GM19025 (cell line): ENCODE measurements around the gene B3GNT7.
"Not testable (repeated sequence)": the region's sequence is repeated elsewhere in the genome, so short reads cannot be mapped to it uniquely, and the experiment has no call there.

ENCODE experiments used
- ATAC-seq: cut with Tn5 transposase; IDR thresholded peaks from one replicate; pipeline ENCODE4 v1.9.1; 2021; ENCODE audit warnings: mild to moderate bottlenecking, low read depth, moderate library complexity; ENCODE audit not compliant: unreplicated experiment

The B3GNT7 gene

GRCh38 chr2:231395188-231396057 is at the start of gene B3GNT7:
Gene B3GNT7 (plus strand): TSS chr2:231395710. CDS start chr2:231395804, 94 bp downstream.
- ATAC-seq, result no peak

- ATAC-seq, result no peak
Measured at GRCh38 chr2:231347081-231347480, 48.4 kb upstream of the B3GNT7 start.

- no peak for ATAC-seq
Measured at GRCh38 chr2:231347638-231348037, 47.9 kb upstream of the B3GNT7 start.

- no peak for ATAC-seq
Measured at GRCh38 chr2:231348173-231348572, 47.3 kb upstream of the B3GNT7 start.

- no peak for ATAC-seq
Measured at GRCh38 chr2:231348704-231349373, 46.7 kb upstream of the B3GNT7 start.

GRCh38 chr2:231349374-231349735 is 46.2 kb upstream of the B3GNT7 start:
- not testable (repeated sequence) for ATAC-seq

GRCh38 chr2:231351648-231352047 is 43.9 kb upstream of the B3GNT7 start:
- no peak for ATAC-seq

GRCh38 chr2:231353469-231353868 is 42.0 kb upstream of the B3GNT7 start:
- no peak for ATAC-seq

- no peak for ATAC-seq
Measured at GRCh38 chr2:231355508-231356465, 39.7 kb upstream of the B3GNT7 start.

- no peak for ATAC-seq
Measured at GRCh38 chr2:231356466-231356844, 39.1 kb upstream of the B3GNT7 start.

- no peak for ATAC-seq
Measured at GRCh38 chr2:231357048-231357447, 38.5 kb upstream of the B3GNT7 start.

GRCh38 chr2:231357931-231358330 is 37.6 kb upstream of the B3GNT7 start:
- no peak for ATAC-seq

- no peak for ATAC-seq
Measured at GRCh38 chr2:231359441-231359840, 36.1 kb upstream of the B3GNT7 start.

GRCh38 chr2:231359948-231360347 is 35.6 kb upstream of the B3GNT7 start:
- ATAC-seq, result no peak

- no peak for ATAC-seq
Measured at GRCh38 chr2:231360401-231360800, 35.1 kb upstream of the B3GNT7 start.

- ATAC-seq, result no peak
Measured at GRCh38 chr2:231360881-231361371, 34.6 kb upstream of the B3GNT7 start.

GRCh38 chr2:231361701-231362554 is 33.6 kb upstream of the B3GNT7 start:
- ATAC-seq, result peak; percentile 72

GRCh38 chr2:231362555-231363184 is 32.8 kb upstream of the B3GNT7 start:
- ATAC-seq, result no peak

GRCh38 chr2:231364061-231364460 is 31.4 kb upstream of the B3GNT7 start:
- ATAC-seq, result no peak
